ENCODE data around the gene MDM2. TPM values are rescaled to one million over a fixed set of nuclear protein-coding genes. Genes with fewer than 3 reads are reported as not detected.

Gene MDM2
- total and polyA plus RNA-seq, 2 of the 13 experiments (the other 11 are each of a cell fraction or from before 2014, with no cell fraction given) = 29.3 to 314 TPM

GRCh38 chr12:68808388-68809189 lies 612 bp downstream of the MDM2 start (continued):
- no peak for TF ChIP-seq KIAA2018 (CRISPR knock-in tag; IDR thresholded peaks at IDR 0.05; ENCODE audit: borderline replicate concordance)
- no peak; the same call in 1 of the 2 replicates for TF ChIP-seq BORCS8-MEF2B (CRISPR knock-in tag; IDR thresholded peaks at IDR 0.05)
- 0 out of 2 replicates have a peak, but pooled peaks have one; percentile 59 for TF ChIP-seq TEF (CRISPR knock-in tag; IDR thresholded peaks at IDR 0.05)
- peak; percentile 50 for TF ChIP-seq ZNF431 (CRISPR knock-in tag; IDR thresholded peaks at IDR 0.05; ENCODE audit: borderline replicate concordance, low read depth)
- no peak for TF ChIP-seq ZBTB42 (CRISPR knock-in tag; IDR thresholded peaks at IDR 0.05)
- TF ChIP-seq, protein P1, sequence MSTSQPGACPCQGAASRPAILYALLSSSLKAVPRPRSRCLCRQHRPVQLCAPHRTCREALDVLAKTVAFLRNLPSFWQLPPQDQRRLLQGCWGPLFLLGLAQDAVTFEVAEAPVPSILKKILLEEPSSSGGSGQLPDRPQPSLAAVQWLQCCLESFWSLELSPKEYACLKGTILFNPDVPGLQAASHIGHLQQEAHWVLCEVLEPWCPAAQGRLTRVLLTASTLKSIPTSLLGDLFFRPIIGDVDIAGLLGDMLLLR (CRISPR knock-in tag; IDR thresholded peaks at IDR 0.05) = no peak; the same call in 1 of the 2 replicates
- no peak for TF ChIP-seq XBP1 (CRISPR knock-in tag; IDR thresholded peaks at IDR 0.05)
- TF ChIP-seq ZBTB21 (CRISPR knock-in tag; IDR thresholded peaks at IDR 0.05) = no peak
- TF ChIP-seq REXO4 (CRISPR knock-in tag; IDR thresholded peaks at IDR 0.05; ENCODE audit: borderline replicate concordance) = 0 out of 2 replicates have a peak, but pooled peaks have one; percentile 60
- no peak for TF ChIP-seq ZNF761 (CRISPR knock-in tag; conservative IDR thresholded peaks at IDR 0.05)
- peak; percentile 86 for TF ChIP-seq HNF4G (IDR thresholded peaks at IDR 0.05; ENCODE audit: borderline replicate concordance, low read depth, low read length)
- peak; percentile 73; the same call in 1 of the 2 replicates for TF ChIP-seq HNF4G (CRISPR knock-in tag; IDR thresholded peaks at IDR 0.05; ENCODE audit: borderline replicate concordance, low read depth)
- TF ChIP-seq ZNF841 (CRISPR knock-in tag; IDR thresholded peaks at IDR 0.05; ENCODE audit: borderline replicate concordance) = no peak
- 0 out of 2 replicates have a peak, but pooled peaks have one; percentile 52 for TF ChIP-seq HOXA9 (CRISPR knock-in tag; IDR thresholded peaks at IDR 0.05; ENCODE audit: borderline replicate concordance)
- TF ChIP-seq ZBTB38 (CRISPR knock-in tag; IDR thresholded peaks at IDR 0.05) = no peak
- peak; percentile 41; the same call in 1 of the 2 replicates for TF ChIP-seq ZNF567 (CRISPR knock-in tag; IDR thresholded peaks at IDR 0.05; ENCODE audit: borderline replicate concordance)
- TF ChIP-seq ZNF362 (CRISPR knock-in tag; IDR thresholded peaks at IDR 0.05; ENCODE audit: borderline replicate concordance) = peak; percentile 41; the same call in 1 of the 2 replicates
- no peak for TF ChIP-seq SMAD1 (CRISPR knock-in tag; IDR thresholded peaks at IDR 0.05; ENCODE audit: borderline replicate concordance, low read depth)

Data from HepG2 (cell line).